ENCODE measurements around the gene RAP1GAP2.

RAP1GAP2 gene

DNA sequence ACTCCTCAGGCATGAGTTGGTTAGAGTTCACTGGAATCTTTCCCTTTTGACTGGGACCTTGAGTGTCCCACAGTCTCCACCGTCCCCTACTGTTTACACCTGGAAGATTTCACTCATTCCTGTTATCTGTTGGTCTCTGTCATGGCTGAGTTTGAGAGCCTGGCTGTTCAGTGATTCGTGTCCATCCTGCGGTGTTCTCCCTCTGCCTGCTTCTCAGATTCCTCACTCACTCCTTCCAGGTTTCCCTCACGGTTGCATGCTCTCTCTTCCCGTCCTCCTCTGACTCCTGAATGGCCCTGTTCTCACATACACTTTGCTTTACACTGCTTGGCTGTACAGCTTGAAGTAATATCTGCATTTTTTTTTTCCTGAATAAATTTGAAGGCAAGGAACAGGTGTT, 242.7 kb downstream of the RAP1GAP2 start:
- TF ChIP-seq, protein P1, sequence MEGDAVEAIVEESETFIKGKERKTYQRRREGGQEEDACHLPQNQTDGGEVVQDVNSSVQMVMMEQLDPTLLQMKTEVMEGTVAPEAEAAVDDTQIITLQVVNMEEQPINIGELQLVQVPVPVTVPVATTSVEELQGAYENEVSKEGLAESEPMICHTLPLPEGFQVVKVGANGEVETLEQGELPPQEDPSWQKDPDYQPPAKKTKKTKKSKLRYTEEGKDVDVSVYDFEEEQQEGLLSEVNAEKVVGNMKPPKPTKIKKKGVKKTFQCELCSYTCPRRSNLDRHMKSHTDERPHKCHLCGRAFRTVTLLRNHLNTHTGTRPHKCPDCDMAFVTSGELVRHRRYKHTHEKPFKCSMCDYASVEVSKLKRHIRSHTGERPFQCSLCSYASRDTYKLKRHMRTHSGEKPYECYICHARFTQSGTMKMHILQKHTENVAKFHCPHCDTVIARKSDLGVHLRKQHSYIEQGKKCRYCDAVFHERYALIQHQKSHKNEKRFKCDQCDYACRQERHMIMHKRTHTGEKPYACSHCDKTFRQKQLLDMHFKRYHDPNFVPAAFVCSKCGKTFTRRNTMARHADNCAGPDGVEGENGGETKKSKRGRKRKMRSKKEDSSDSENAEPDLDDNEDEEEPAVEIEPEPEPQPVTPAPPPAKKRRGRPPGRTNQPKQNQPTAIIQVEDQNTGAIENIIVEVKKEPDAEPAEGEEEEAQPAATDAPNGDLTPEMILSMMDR (IDR thresholded peaks at IDR 0.05; ENCODE audit: borderline replicate concordance, control extremely low read depth, extremely low read depth, insufficient read depth, missing control alignments): no peak
- no peak for DNase-seq (ENCODE audit: low spot score)
- in situ Hi-C loops (cut with MboI; ENCODE audit: low sequenced_read_pairs, unreplicated experiment): loop anchor here (25.0 kb wide), 1 partner anchor 598 kb away; the partner anchor contains the start of genes CTNS and SHPK

DNA sequence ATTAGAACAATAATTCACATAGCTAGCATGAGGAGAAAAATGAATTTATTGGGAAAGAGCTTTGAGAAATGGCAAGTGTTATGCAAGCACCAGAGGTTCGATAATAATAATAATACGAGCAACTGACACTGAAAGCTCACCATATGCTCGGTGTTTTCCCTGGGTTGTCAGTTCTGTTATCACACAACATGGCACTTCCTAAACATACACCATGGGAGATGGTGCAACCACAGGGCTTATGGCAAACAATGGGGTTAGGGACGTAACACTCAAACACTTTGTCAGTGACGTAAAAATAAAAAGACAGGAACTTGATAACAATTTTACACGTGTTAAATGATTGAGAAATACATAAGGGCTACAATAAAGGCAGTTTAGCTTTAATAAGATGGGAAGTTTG, 243.5 kb downstream of the RAP1GAP2 start:
- TF ChIP-seq, protein P1 (IDR thresholded peaks at IDR 0.05; ENCODE audit: borderline replicate concordance, control extremely low read depth, extremely low read depth, insufficient read depth, missing control alignments): no peak
- in situ Hi-C loops (cut with MboI; ENCODE audit: low sequenced_read_pairs, unreplicated experiment): loop anchor here (25.0 kb wide), 1 partner anchor 598 kb away; the partner anchor contains the start of genes CTNS and SHPK
- DNase-seq (ENCODE audit: low spot score): no peak

DNA sequence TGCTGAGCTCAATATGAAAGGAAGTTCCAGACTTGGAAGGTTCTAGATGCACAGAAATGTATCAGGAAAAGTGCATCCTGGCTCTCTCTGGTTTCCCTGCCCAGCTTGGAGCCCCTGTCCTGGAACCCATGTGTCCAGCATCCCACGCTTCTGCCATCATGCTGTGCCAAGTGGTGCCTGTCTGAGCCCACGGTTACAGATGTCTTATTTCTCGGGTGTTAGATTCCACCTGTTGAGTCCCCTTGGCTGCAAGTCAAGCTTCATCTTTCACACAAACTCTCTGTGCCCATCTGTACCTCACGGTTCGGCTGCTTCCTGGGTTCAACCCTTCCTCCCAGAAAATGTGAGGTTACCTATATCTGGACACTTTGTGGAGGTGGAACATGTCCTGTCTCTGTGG, 244.6 kb downstream of the RAP1GAP2 start:
- in situ Hi-C loops (cut with MboI; ENCODE audit: low sequenced_read_pairs, unreplicated experiment): loop anchor here (25.0 kb wide), 1 partner anchor 596 kb away; the partner anchor contains the start of genes CTNS and SHPK
- TF ChIP-seq, protein P1 (IDR thresholded peaks at IDR 0.05; ENCODE audit: borderline replicate concordance, control extremely low read depth, extremely low read depth, insufficient read depth, missing control alignments): no peak
- no peak for DNase-seq (ENCODE audit: low spot score)

DNA sequence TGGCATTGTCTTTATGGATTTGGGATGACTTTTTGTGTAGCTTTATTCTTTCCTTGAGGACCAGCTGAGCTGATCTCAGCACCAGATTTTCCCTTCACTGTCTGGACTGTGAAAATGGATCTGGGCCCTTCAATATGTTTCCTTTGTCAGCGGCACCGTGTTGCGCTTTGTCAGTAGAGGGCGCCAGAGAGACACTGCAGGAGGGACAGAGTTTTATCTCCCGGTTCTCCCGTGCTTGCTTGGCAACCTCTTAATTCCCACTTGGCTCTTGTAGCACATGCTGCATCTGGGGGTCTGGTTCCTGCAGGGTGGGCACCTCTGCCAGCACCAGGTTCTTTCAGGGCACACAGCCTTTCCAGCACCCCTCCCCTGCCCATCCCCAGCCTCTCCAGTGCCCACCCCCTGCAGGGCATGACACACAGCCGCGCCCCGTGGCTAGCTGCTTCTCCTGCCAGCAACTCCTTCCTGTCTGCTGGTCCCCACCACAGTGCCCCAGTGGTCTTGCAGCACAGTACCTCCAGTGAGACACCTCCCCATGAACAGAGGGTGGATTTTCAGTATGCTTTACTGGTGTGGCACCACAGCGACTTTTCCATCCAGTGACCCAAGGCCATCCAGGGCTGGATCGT, 247.6 kb downstream of the RAP1GAP2 start:
- TF ChIP-seq, protein P1 (IDR thresholded peaks at IDR 0.05; ENCODE audit: borderline replicate concordance, control extremely low read depth, extremely low read depth, insufficient read depth, missing control alignments): no peak
- in situ Hi-C loops (cut with MboI; ENCODE audit: low sequenced_read_pairs, unreplicated experiment): loop anchor here (25.0 kb wide), 1 partner anchor 593 kb away; the partner anchor contains the start of genes CTNS and SHPK
- DNase-seq (ENCODE audit: low spot score): no peak

DNA sequence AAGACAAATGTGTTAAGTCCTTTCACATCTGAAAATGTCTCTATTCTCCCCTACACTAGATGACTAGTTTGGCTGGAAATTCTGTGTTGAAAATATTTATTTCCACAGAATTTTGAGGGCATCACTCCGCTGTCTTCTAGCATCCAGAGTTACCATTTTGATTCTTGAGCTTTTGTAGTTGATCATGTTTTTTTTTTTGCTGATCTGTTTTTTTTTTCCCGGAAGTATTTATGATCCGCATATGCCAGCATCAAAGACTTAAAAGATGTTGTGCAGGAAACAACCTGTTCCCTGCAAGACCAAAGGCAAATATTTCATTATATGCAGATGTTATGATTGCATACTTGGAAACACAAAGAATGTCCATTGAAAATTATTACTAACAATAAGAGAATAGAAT, 250.5 kb downstream of the RAP1GAP2 start:
- DNase-seq (ENCODE audit: low spot score): no peak
- TF ChIP-seq, protein P1 (IDR thresholded peaks at IDR 0.05; ENCODE audit: borderline replicate concordance, control extremely low read depth, extremely low read depth, insufficient read depth, missing control alignments): no peak
- in situ Hi-C loops (cut with MboI; ENCODE audit: low sequenced_read_pairs, unreplicated experiment): loop anchor here (25.0 kb wide), 1 partner anchor 591 kb away; the partner anchor contains the start of genes CTNS and SHPK

DNA sequence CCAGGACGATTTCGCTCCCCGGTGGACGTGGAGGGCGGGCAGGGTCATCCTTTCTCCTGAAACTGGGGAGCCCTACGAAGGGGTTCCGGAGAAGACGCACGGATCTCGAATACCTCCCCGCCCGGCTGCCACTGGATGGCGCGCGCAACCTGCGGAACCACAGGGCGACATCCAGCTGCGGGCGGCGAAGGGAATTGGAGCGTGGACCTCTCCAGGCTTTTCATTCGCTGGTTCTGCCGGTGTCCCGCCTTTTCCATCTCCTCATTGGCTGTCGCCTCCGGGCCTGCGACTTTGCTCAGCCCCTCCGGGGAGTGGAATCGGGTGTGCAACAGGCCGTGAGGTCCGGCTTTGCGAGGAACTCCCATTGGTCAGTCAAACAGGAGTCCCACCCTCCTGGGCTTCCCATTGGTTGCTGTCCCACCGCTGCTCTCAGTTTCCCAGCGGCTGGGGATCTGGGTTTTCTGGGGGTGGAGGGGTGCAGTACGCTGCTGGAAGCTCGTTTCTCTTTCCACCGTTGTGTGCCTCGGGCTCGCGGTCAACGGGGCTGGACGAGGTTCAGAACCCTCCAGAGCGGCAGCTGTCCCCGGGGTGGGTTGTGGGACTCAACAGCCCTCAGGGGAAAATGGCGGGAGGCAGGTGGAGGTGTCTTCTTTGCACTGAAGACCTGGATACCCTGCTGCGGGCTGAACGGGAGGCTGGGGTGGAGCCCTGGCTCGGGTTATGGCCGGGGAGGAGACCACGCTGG, 252.7 kb downstream of the RAP1GAP2 start:
- TF ChIP-seq, protein P1 (IDR thresholded peaks at IDR 0.05; ENCODE audit: borderline replicate concordance, control extremely low read depth, extremely low read depth, insufficient read depth, missing control alignments): peak; percentile 61
- peak; percentile 84 for DNase-seq (ENCODE audit: low spot score)
- in situ Hi-C loops (cut with MboI; ENCODE audit: low sequenced_read_pairs, unreplicated experiment): loop anchor here (25.0 kb wide), 1 partner anchor 588 kb away; the partner anchor contains the start of genes CTNS and SHPK
